ENCODE data around the gene TMEM181.
"Not testable (repeated sequence)": the region's sequence is repeated elsewhere in the genome, so short reads cannot be mapped to it uniquely, and the experiment has no call there.

The TMEM181 gene

DNA sequence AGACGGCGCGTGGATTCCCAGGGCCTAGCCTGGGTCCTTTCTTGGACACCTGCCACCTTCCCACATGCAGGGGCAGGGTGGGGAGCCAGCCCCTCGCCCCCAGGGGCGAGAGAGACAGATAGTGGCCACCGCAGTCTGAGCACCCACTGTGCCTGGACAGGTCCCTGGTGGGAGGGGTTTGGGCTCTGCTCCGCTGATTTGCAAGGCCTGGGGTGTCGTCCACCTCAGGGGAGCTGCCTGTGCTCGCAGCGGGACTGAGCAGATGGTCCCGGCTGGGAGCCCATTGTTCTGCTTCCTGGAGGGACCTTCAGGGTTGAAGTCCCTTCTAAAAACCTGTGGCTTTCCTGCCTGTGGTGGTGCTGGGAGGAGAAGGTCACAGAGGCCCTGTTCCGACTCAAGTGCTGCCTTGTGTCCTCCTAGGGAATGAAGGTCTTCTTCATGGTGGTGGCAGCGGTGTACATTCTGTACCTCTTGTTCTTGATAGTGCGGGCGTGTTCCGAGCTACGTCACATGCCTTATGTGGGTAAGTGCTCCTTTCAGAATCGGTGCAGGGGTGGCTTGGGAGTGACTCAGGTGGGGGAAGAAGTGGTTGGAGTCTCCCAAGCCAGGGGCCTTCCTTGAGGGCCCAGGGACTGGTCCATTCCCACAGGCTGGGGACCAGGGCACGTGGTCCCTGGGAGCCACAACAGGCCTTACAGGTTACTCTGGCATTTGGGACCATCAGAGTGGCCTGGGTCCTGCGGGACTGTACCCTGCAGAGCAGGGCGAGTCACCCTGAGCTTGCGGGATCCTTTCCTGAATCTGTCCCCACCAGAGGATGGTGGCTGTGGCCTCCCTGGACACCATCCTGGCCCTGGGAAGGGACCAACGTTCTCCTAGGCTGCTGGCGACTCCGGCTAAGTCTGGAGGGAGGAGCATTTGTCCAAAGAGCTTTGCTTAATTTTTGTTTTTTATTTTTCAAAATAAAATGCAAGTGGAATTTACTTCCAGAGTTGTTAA is 65.1 kb downstream of the TMEM181 start:
- DNase-seq: no peak

DNA sequence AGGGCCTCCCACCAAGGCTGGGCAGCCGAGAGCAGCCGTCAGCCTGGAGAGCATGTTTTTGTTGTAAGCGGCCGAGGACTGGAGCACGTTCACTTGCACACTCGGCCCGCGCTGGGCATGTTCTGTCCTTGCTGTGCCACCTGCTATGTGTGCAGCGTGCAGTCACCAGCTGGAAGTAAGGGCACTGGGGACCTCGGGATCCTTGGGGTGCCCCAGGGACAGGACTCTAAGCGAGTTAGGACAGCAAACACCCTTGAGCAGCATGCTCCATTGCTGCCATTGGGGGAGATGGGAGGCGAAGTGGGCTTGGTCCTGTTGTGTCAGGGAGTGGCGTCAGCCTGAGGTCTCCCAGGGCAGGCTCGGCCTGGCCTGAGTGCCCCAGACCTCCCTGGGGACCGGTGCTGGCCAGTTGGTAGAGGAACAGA is 66.0 kb downstream of the TMEM181 start:
- no peak for DNase-seq

DNA sequence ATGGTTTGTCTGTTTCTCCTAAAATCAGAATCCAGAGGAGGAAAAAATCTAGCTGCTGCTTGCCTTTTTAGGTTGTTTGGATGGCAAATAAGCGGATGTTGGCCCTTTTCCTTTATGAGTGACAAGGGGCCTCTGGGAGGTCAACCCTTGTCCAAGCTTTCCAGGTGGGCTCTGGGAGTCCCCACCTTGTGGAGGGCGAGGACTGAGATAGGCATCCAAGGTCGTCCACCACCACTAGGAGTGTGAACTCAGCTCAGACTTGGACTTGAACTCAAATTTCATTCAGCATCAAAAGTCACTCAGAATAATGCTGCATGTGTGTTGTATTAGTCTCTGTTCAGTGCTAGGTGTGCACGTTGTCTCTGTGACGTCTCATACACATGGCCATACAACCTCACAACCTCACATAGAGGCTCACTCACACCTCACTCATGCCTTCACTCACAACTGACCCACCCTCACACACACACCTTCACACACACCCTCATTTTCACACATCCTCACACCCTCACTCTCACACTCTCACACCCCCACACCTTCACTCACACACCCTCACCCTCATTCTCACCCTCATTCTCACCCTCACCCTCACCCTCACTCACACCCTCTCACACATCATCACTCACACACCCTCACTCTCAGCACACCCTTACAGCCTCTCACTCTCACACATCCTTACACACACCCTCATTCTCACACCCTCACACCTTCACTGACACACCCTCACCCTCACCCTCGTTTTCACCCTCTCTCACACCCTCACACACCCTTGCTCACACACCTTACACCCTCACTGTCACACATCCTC is 66.7 kb downstream of the TMEM181 start:
- DNase-seq: no peak

DNA sequence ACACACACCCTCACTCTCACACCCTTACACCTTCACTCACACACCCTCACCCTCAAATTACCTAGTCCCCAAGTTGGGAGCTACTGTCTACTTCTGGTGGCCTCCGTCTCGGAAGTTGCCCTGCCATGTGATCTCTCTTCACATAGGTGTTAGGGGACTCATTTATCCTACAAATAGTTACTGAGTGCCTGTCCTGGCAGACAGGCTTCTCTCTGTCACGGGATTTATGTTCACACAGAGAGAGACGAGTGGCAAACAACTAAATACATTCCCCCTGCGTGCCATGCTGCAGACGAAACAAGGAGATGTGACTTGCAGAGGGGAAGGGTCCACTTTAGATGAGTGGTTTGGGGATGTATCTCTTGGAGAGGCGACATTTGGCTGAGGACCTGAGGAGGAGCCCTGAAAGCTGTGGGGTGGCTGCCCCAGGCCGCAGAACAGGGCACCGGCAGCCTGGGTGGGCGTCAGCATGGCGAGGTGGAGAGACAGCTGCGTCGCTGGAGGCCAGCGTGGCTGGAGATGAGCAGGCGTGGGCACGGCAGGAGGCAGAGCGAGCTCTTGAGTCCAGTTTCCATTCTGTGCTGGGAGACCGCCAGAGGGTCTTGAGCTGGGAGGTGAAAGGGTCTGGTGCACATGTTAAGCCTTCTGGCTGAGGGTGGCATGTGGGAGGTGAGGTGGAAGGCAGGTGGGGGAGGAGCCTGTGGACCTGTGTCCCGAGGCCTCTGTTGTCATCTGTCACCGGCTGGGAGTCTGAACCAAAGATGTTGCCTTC is 67.5 kb downstream of the TMEM181 start:
- no peak for DNase-seq

DNA sequence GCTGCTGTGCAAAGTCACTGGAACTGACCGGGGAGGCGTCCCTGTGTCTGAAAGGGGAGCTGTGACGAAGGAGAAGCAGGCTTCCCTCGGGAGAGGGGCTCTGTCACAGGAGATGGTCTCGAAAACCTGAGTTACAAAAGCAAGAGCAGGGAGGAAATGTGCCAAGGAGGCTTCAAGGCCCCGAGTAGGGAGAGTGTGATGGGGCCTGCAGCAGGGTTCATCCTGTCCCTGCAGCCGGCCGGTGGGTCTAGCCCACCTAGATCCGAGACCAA is 68.0 kb downstream of the TMEM181 start:
- DNase-seq: no peak

DNA sequence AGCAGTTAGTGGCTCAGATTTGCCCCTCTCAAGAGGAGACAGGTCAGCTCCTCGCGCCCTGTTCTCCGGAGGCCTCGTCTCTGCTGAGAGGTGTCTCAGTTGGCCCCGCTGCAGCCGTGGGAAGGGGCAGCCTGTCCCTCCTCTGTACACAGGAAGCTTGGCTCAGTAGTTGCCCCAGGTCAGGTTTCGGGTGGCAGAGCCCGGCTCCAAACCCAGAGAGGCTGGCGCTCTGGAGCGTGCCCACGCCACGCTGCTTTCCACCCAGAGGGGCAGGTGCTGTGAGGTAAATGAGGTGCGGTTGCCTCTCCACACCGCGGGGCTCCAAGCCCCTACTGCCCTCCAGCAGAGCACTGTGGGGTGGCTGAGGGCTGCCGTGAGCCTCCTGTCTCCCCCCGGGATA is 68.7 kb downstream of the TMEM181 start:
- no peak for DNase-seq

DNA sequence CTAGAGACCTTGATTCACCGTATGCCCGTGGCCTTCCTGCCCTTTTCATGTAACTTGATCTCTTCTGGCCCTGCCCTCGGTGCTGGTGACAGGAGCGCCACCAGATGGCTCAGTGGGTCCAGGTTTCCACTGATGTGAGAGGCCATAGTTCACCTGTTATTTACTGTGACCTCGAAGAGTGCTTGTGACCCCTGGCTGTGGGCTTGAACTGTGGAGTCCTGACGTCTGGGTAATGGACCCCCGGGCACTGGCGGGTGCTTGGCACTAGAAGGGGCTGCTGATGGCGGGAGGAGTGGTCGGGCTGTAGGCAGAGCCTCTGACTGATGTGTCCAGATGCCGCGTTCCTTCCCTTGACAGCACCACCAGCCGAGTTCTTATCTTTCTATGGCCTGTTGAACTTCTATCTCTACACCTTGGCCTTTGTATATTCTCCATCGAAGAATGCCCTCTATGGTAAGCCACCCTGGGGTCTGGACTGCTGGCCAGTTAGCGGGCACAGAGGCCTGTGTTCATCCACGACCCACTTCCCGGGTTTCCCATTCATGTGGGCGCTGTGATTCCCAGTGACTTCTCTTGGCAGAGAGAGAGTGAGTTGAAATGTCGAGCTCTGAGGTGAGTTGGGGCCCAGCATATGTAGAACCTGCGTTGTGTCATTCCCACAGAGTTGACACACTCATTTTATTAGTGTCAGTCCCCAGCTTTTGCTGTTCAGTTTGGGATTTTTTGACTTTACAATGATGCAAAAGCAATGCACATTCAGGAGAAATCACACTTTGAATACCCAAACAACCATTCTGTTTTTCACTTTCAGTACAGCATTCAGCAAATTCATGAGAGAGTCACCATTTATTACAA is 69.7 kb downstream of the TMEM181 start:
- peak; percentile 17 for DNase-seq

DNA sequence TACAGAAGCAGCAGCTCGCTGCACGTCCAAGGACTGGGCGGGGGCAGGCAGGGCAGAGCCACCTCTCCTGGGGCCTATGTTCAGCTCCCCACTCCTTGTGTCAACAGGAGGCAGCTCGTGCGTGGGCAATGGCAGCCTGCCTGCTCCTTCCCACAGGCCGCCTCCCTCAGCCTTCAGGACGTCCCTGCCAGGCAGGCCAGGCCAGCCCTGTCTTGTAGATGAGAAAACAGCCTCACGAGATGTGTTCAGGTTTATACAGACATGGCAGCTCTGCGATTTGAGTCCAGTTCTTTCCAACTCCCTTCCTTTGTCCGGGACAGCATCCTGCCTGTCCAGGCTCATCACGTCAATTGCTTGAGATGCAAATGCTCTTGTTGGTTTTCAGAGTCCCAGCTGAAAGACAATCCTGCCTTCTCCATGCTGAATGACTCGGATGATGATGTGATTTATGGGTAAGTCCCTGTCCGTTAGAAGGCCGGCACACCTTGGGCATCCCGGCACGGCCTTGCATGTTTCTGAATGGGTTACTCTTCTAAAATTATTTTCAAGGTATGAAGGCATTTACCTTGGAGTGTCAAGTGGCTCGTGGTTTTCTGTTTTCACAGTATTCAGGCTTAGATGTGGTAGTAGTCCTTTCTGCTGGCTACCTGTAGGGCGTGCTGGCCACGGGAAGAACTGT is 71.2 kb downstream of the TMEM181 start:
- no peak for DNase-seq

DNA sequence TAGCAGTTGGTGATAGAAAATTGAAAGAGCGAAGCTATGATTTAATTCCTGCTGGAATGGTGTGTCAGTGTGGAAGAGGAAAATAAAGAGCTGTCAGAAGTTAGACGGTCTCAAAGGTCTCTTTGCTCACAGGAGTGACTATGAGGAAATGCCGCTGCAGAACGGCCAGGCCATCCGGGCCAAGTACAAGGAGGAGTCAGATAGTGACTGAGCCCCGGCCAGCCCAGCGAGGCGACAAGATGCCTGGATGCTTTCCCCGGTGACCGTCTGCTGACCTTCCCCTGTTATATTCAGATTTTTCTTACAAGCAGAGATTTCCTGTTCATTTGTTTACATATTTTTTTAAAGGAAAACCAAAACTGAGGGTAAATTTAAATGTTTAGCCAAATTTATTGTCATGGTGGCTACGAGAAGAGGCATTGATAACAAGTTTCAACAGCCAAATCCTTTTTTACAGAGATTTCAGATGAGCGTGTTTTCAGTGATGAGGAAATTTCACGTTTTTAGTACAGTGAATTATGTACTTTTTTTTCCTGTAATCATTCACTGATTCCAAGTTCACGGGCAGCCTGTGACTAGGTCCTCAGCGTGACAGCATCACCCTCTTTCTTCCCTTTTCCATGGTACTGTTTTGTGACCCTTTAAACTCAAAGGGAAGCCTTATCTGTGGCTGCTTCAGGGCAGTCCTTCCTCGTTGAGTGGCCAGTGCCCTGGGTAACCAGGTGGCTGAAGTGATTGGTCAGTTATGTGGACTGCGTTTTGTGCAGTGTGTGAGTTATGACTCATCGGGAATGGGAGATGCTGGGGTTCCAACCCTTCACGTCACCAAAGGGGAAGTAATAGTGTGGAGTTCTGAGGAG is 72.0 kb downstream of the TMEM181 start:
- no peak for DNase-seq

DNA sequence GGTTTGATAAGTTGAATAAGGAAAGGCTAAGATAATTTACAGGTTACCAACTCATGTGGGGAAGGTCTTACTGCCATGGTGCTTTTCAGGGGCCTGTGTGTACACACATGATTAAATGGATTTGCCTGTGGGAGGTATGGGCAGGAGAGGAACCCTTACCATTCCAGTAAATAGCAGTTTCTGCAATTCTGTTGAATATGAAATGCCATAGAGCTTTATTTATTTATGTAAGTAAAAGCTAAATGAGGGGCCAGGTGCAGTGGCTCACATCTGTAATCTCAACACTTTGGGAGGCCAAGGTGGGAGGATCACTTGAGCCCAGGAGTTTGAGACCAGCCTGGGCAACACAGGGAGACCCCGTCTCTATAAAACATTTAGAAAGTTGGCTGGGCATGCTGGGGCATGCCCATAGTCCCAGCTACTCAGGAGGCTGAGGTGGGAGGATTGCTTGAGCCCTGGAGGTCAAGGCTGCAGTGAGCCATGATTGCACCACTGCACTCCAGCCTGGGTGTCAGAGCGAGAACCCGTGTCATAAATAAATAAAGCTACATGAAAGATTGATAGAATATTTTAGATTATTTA is 72.7 kb downstream of the TMEM181 start:
- not testable (repeated sequence) for DNase-seq

DNA sequence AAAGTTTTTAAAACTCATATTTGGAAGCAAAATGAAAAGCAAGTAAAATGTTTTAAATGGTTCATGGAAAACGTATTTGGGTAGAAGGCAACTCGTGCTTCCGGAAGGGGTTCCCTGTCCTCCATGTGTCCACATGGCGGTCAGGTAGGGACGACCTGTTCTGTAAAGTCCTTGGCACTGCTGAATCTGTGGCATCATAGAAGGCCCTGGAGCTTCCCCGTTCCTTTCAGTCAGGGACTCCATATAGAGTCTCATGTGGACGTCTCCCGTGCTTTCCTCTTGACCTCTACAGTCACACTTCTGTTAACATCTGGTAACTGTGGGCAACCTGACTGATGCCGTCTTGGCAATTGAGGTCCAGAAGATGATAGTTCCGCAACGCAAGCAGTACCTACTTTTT is 73.2 kb downstream of the TMEM181 start:
- DNase-seq: no peak

DNA sequence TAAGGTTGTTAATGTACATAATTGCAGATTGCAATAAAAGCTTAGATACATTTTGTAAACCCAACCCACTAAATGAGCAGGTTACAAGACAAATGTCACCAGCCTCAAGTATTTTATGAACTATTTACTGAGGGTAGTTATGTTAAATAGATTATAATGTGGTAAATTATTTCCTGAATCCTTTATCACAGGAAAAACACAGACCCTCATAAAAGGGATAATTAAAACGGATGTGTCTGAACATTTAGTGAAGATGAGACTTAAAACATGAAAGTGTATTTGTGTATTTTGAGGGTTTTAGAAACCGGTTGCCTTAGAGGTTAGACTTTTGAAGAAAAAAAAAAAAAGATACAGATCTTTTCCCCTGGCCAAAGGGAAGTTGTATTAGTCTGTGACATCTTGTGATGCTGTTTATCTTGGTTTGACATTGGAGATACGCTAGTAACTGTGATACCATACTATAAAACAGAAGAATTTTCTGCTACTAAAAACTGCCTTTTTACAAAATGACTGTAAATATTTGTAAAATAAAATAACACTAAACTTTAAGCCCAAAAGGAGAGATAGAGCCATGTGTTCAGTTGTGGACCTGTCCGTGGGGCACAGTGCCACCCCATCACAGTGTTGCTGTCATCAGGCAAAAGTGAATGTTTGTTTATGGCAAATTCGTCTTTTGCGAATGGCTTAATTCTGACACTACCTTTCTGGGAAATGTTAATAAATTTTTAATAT is 75.0 kb downstream of the TMEM181 start:
- no peak for DNase-seq

DNA sequence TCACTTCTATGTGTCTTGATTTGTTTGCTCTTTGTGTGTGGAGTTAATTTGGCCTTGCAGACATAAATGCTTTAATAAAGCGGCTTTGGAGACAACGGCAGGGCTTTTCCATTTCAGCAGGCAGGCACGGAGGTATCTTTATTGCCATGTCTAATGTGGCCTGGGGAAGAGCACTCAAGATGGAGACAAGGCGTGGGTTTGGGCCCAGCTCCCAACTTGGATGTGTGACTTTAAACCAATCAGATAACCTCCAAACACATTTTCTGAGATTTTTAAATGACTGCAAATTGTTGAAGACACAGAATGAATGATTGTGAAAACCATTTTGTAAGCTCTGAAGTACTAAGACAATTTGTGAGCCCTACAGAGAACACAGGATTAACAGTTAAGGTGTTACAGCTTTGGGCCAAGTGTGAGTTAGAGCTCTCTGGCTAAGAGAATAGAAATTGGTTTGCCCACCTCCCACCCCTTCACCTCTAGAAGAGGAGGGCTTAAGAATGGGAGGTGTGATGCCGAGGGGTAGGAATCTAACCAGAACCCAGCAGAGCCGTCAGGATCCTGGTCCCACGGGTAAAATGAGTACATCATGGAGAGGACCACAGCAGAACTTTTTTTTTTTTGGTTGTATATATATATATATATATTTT is 75.7 kb downstream of the TMEM181 start:
- no peak for DNase-seq

DNA sequence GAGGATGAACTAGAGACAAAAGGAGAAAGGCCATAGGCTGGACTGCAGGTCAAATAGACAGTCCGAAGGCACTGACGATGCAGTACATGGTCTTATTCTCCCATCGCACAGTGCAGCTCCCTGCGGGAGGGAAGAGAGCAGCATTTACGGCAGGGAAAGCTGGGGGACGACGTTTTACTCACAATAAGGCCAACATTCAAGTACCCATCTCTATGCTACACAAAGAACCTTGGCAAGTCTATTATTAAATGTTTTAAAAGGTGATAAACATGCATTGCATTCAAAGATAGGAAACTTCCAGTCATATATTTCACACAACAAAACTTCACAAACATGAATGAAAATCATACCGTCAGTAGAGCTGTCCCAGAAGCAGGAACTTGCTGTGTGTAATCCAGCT is 76.9 kb downstream of the TMEM181 start:
- DNase-seq: no peak

DNA sequence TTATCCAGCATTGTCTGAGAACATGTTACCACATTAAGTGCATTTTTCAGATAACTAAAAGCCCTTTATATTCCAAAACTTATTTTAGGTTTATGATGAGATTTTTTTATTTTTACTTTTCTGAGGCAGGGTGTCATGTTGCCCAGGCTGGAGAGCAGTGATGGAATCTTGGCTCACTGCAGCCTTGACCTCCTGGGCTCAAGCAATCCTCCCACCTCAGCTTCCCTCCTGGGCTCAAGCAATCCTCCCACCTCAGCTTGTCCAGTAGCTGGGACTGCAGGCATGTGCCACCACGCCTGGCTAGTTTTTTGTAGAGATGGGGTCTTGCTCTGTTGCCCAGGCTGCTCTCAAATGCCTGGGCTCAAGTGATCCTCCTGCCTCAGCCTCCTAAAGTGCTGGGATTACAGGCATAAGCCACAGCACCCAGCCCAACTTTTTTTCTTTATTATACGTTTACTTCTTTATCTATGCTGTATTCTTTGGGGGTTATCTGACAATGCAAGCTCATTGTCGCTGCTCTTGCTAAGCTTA is 78.5 kb downstream of the TMEM181 start:
- DNase-seq: no peak

DNA sequence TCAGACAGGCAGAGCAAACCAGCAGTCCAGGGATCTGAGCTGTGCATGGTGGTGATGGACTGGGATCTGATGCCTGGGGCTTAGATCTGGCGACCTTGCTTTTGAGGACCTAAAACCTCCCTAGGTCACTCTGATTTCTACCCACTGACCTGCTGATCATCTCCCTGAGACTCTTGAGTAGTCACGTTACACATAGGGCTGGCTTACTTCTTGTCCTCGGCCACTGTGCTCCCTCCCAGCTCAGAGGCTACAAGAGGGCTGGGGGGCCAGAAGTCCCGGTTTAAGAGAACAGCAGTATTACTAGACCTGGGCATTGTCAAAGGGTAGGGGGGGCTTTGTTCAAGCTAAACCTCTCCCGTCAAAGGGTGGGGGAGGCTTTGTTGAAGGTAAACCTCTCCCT is 79.2 kb downstream of the TMEM181 start:
- DNase-seq: no peak

DNA sequence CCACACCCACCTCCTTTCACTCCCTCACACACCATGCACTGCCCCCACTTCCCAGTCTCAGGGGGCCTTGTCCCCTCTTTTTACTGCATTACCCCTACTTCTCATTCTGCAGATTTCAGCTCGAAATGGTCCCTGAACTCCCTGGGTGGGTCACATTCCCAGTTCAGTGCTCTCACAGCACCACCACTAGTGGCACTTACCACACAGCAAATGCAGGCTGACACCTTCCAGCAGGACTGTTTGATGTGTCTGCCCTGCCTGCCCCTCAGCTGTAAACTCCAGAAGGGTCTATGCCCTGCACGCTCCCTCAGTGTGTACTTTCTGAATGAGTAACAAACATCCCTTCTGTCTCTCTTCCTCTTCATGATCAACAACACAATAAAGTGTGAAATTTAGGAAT is 80.6 kb downstream of the TMEM181 start:
- no peak for DNase-seq

DNA sequence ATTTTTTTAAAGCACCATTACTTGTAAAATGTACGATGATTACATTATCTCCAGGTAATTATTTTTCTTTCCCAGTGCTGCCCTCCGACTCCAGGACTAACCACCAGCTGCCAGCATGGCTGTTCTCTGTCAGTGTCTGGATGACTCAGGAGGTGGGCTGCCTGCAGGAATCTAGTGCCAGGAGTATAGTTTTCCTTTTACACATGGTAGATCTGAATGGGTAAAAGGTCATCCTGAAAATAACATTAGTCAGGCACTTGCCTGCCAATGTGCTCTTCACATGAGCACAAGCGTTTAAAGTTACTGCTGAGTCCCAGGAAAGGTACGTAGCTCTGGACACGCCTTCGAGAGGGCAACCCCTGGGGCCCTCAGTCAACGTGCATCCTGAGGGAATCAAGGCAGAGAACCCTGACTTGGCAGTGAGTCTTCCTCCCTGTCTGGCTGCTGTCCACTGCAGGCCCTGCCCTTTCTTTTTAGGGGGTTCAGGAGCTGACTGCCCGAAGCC is 82.3 kb downstream of the TMEM181 start:
- DNase-seq: peak; percentile 91

DNA sequence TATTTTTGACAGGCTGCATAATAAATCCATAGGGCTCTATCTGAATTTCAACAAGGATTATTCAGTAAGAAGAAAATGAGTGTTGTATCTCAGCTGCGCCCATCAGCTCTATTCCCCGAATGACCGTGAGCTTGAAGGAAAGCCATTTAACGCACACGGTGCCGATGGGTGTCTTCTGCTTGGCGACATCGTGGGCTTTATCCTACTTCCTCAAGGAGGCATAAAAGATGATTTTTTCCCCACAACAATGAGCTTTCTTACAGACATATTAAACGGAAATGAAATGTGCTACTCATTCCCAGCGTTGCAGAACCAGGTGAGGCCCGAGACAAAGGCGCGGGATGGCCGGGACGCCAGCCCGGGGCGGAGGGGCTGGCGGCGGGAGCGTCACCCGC is 83.9 kb downstream of the TMEM181 start:
- DNase-seq: peak; percentile 58
